Measurements from ENCODE around the gene EYS. TPM values are rescaled to one million over a fixed set of nuclear protein-coding genes. Genes with fewer than 3 reads are reported as not detected.

EYS gene
- total and polyA plus RNA-seq, 2 of the 8 experiments (the other 6 are each of a cell fraction or from before 2014, with no cell fraction given), result 0.05 to 0.13 TPM

DNA sequence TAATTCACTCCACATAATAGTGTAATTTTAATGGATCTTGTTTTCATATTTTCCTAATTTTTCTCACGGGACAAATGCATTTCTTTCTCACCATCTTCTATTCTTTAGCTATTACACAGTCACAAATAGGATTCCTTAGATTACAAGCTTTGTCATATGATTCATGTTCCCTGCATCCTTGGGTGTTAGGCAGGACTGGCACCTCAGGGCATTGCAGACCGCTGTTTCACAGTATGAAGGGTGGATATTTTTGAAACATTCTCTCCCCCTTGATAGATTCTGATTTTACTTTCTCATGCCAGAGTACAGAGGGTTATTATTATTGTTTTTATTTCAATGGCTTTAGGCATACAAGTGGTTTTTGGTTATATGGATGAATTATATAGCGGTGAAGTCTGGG lies 1469.0 kb downstream of the EYS start:
- Histone ChIP-seq H2BK120ac (replicated peaks; ENCODE audit: low read depth, low read length) (no peak overlapping the region), H3K36me3 (ENCODE audit: control insufficient read depth in 2 of 4, insufficient read depth in 4 of 4, low read length in 3 of 4) (no peaks in the 10 kb centered on the region), H3K4me3 (ENCODE audit: extremely low read depth in 1 of 4, insufficient read depth in 2 of 4, low read depth in 3 of 4, low read length in 4 of 4) (no peak overlapping the region), H3K14ac (ENCODE audit: insufficient read length) (no peak overlapping the region), H3K27me3 (replicated peaks in 1 of 4; ENCODE audit: control insufficient read depth in 3 of 4, extremely low read depth in 1 of 4, insufficient read depth in 3 of 4, low read length in 3 of 4) (no peaks in the 10 kb centered on the region), H3K56ac (replicated peaks; ENCODE audit: insufficient read length, low read depth, low read length) (no peak overlapping the region), H2BK12ac (ENCODE audit: low read depth, low read length) (no peak overlapping the region), H3K4ac (replicated peaks; ENCODE audit: insufficient read length, low read depth, low read length) (no peak overlapping the region), H4K8ac (ENCODE audit: extremely low read depth, insufficient read depth, low read length) (no peak overlapping the region), H2BK5ac (ENCODE audit: low read depth, low read length) (no peak overlapping the region), H3K23ac (ENCODE audit: insufficient read length) (no peak overlapping the region), H3K27ac (ENCODE audit: low read depth, low read length) (no peak overlapping the region), H2BK15ac (ENCODE audit: low read length) (no peak overlapping the region), H4K20me1 (replicated peaks in 1 of 2; ENCODE audit: control insufficient read depth in 1 of 2, insufficient read depth in 2 of 2, low read length in 2 of 2) (no peaks in the 10 kb centered on the region), H2BK20ac (ENCODE audit: low read length) (no peak overlapping the region), H3K9me3 (ENCODE audit: insufficient read depth in 2 of 2, low read depth in 1 of 2, low read length in 1 of 2) (no peaks in the 10 kb centered on the region), H3K4me1 (replicated peaks in 1 of 4; ENCODE audit: control insufficient read depth in 3 of 4, insufficient read depth in 4 of 4, low read length in 3 of 4) (no peaks in the 10 kb centered on the region), H2AFZ (ENCODE audit: low read length) (no peak overlapping the region), H2AK5ac (ENCODE audit: low read depth, low read length) (no peak overlapping the region), H4K91ac (replicated peaks; ENCODE audit: insufficient read length, low read length) (no peak overlapping the region), H3K18ac (ENCODE audit: extremely low read depth, low read length) (no peak overlapping the region), H3K79me2 (ENCODE audit: control insufficient read depth in 1 of 2, insufficient read depth in 2 of 2, low read length in 2 of 2) (no peaks in the 10 kb centered on the region), H4K5ac (ENCODE audit: insufficient read length, low read depth, low read length) (no peak overlapping the region), H3K79me1 (ENCODE audit: low read depth, low read length) (no peaks in the 10 kb centered on the region), H3K4me2 (ENCODE audit: insufficient read depth in 1 of 2, low read depth in 2 of 2, low read length in 2 of 2) (no peak overlapping the region), H3K23me2 (ENCODE audit: low read depth, low read length) (no peaks in the 10 kb centered on the region), H3K9ac (replicated peaks in 1 of 4; ENCODE audit: extremely low read depth in 1 of 4, low read depth in 3 of 4, low read length in 3 of 4) (no peak overlapping the region)
- FAIRE-seq (no peak), DNase-seq (ENCODE audit: low read depth in 1 of 2, low spot score in 2 of 2) (no peak)
- 93% methylated on average over 3 of the region's 3 CpGs; no CpG with 5 or more reads in 1 of the 2 experiments for WGBS, 2 experiments (ENCODE audit: extremely low coverage in 1 of 2, insufficient coverage in 1 of 2, insufficient read length in 1 of 2, insufficient replicate concordance in 2 of 2, low coverage in 1 of 2, low lambda C conversion rate in 2 of 2, missing lambda C conversion rate in 1 of 2)
- ChIA-PET CTCF (ENCODE audit: partially characterized antibody) (interaction anchor here (0.8 kb wide), 1 partner anchor 225 kb away, joined by 3 read pairs; no protein-coding TSS in a partner anchor), POLR2A (ENCODE audit: partially characterized antibody) (no interaction called here)
- no peak for TF ChIP-seq RXRA (IDR thresholded peaks at IDR 0.05; ENCODE audit: insufficient read depth, low read depth, low read length)
- no peak for TF ChIP-seq EGR1 (IDR thresholded peaks at IDR 0.05; ENCODE audit: borderline replicate concordance, low read depth, low read length)
- TF ChIP-seq CREB1 (IDR thresholded peaks at IDR 0.05), result no peak
- no peak for TF ChIP-seq BACH1 (IDR thresholded peaks at IDR 0.05; ENCODE audit: low read length)
- TF ChIP-seq SP1 (IDR thresholded peaks at IDR 0.05; ENCODE audit: low read depth, low read length), result no peak
- TF ChIP-seq TAF7 (optimal IDR thresholded peaks at IDR 0.05; ENCODE audit: borderline replicate concordance, low read depth, low read length), result no peak
- TF ChIP-seq MAX (IDR thresholded peaks at IDR 0.05), result no peak
- TF ChIP-seq CBX8 (IDR thresholded peaks at IDR 0.05; ENCODE audit: borderline replicate concordance, low read depth, low read length), result no peak
- no peak for TF ChIP-seq FOSL1 (IDR thresholded peaks at IDR 0.05; ENCODE audit: insufficient read depth, low read depth, low read length)
- TF ChIP-seq GTF2F1 (IDR thresholded peaks at IDR 0.05; ENCODE audit: borderline replicate concordance, low read depth, low read length), result no peak
- TF ChIP-seq, protein P1, sequence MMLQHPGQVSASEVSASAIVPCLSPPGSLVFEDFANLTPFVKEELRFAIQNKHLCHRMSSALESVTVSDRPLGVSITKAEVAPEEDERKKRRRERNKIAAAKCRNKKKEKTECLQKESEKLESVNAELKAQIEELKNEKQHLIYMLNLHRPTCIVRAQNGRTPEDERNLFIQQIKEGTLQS (IDR thresholded peaks at IDR 0.05; ENCODE audit: insufficient read depth, low read depth, low read length), result no peak
- no peak for TF ChIP-seq RAD21 (IDR thresholded peaks at IDR 0.05 in 1 of 2, conservative IDR thresholded peaks at IDR 0.05 in 1 of 2; ENCODE audit: low read depth in 2 of 2, low read length in 2 of 2)
- no peak for TF ChIP-seq CTBP2 (IDR thresholded peaks at IDR 0.05; ENCODE audit: borderline replicate concordance, insufficient read depth, insufficient read length, low read length)
- TF ChIP-seq CEBPB (IDR thresholded peaks at IDR 0.05; ENCODE audit: low read depth, low read length), result no peak

Data from H1 (cell line).